Mucosa of descending colon (tissue), 3 donors: ENCODE measurements around the gene MSANTD1. TPM values are rescaled to one million over a fixed set of nuclear protein-coding genes. Genes with fewer than 3 reads are reported as not detected.

ENCODE experiments used
- ATAC-seq: fragments of 200-7000 bp; cut with Tn5 transposase; one replicate; pipeline ENCODE4 v1.9.1; 2020; ENCODE audit warnings: mild to moderate bottlenecking, moderate library complexity
- DNase-seq, 3 donors: peaks; one replicate each; pipeline ENCODE4 v3.0.0-alpha.2; 2020
- H3K36me3 ChIP-seq: fragments of 200-600 bp; one replicate; pipeline ENCODE4 v1.8.0; 2021; ENCODE audit warnings: low read depth, mild to moderate bottlenecking
- H3K4me1 ChIP-seq: fragments of 200-600 bp; one replicate; pipeline ENCODE4 v1.8.0; 2021; ENCODE audit warnings: low read depth, mild to moderate bottlenecking
- H3K4me3 ChIP-seq: fragments of 200-600 bp; one replicate; pipeline ENCODE4 v1.8.0; 2021; ENCODE audit warnings: mild to moderate bottlenecking
- H3K9me3 ChIP-seq: fragments of 200-600 bp; one replicate; pipeline ENCODE4 v1.8.0; 2021; ENCODE audit warnings: mild to moderate bottlenecking
- CTCF ChIP-seq: fragments of 200-600 bp; IDR thresholded peaks from one replicate; pipeline ENCODE4 v1.8.0; 2022; ENCODE audit warnings: antibody characterized with exemption, mild to moderate bottlenecking
- intact Hi-C, 2 donors: fragments of 100-400 bp; cut with DNase I in 1 of 2; cut with micrococcal nuclease in 1 of 2; formaldehyde crosslinking; loops; one replicate each; pipeline versions ENCODE4 v1.11.0 to v1.11.1; 2022; cut with DNase I, micrococcal nuclease
- long read RNA-seq, 2 donors: library from polyadenylated mRNA; unstranded; transcript quantifications; one replicate each; pipeline ENCODE4 v2.0.0, GENCODE V29; 2019 to 2021
- total RNA-seq, 3 donors: library from RNA; stranded (reverse); fragmentation: NEBNext Ultra II Directional in 2 of 3; extraction: Animal tissue kit (Norgen Biotek cat#: 25700) in 2 of 3; gene quantifications; one replicate each; pipeline versions ENCODE4 v1.2.1 to v1.2.4, GENCODE V29; 2021 to 2023
- donor health status: DM: no; HTN: no; CAD: no; lungs with moderate emphysema.
- donor health status: DM: no; HTN: no; CAD: no.
- donor health status: DM: no; HTN: yes; CAD: no.

MSANTD1 gene
- 1 to 10 TPM in 1 of 3 donors, under 1 TPM in 2; 0.58 to 1.3 (median 0.69) TPM for total RNA-seq
- long read RNA-seq, donor 1, partial matches to known transcripts: 1 of 1 reads
- long read RNA-seq, donor 1, other reads (novel, unspliced or antisense): 0 of 1 reads
- long read RNA-seq, donor 2: 0 reads

- intact Hi-C loops: no loop called here
- Histone ChIP-seq H3K9me3 (no peaks in the 10 kb centered on the region), H3K4me1 (no peaks in the 10 kb centered on the region), H3K36me3 (no peaks in the 10 kb centered on the region), H3K4me3 (no peak within 1 kb of the TSS)
- DNase-seq (peak in 1 of 3 donors; percentile 44), ATAC-seq (no peak)
- no peak for TF ChIP-seq CTCF
Measured at GRCh38 chr4:3248811-3249661, at the start of gene MSANTD1. Gene MSANTD1, plus strand, starts transcription at chr4:3249159. Its CDS starts 64 bp downstream, at chr4:3249223.

- no peak for DNase-seq
- no peaks in the 10 kb centered on the region for H3K9me3 ChIP-seq
- no peak for TF ChIP-seq CTCF
- peaks cover 7% of the 10 kb centered on the region for H3K36me3 ChIP-seq
- H3K4me1 ChIP-seq: peaks cover 10% of the 10 kb centered on the region
- H3K4me3 ChIP-seq: no peak overlapping the region
- intact Hi-C loops: no loop called here
- ATAC-seq: no peak
Measured at GRCh38 chr4:3199653-3200422, 49.1 kb upstream of the MSANTD1 start.

- Histone ChIP-seq H3K4me1 (peaks cover 10% of the 10 kb centered on the region), H3K4me3 (no peak overlapping the region), H3K9me3 (no peaks in the 10 kb centered on the region), H3K36me3 (peaks cover 7% of the 10 kb centered on the region)
- intact Hi-C loops: no loop called here
- TF ChIP-seq CTCF: no peak
- DNase-seq: no peak
- ATAC-seq: no peak
Measured at GRCh38 chr4:3200423-3201090, 48.4 kb upstream of the MSANTD1 start.

- Histone ChIP-seq H3K4me1 (peaks cover 10% of the 10 kb centered on the region), H3K9me3 (no peaks in the 10 kb centered on the region), H3K36me3 (peaks cover 7% of the 10 kb centered on the region), H3K4me3 (no peak overlapping the region)
- ATAC-seq (peak; percentile 85), DNase-seq (peak in 1 of 3 donors; percentile 60)
- TF ChIP-seq CTCF: no peak
- intact Hi-C loops: no loop called here
Measured at GRCh38 chr4:3201718-3202702, 46.9 kb upstream of the MSANTD1 start.
